Inflammatory macrophage treated with lipopolysaccharide for 4 hours (primary cell): ENCODE results near the gene NECAB2.

Experiments used
- DNase-seq: peaks from one replicate; pipeline ENCODE4 v3.0.0-alpha.2; 2020

Gene NECAB2

GRCh38 chr16:83967838-83968305, at the start of gene NECAB2:
TSS of gene NECAB2 (plus strand) at chr16:83968244. CDS start at chr16:83968649, 405 bp downstream.
- DNase-seq, result peak; percentile 43

GRCh38 chr16:83920894-83921491, 47.1 kb upstream of the NECAB2 start:
- no peak for DNase-seq

GRCh38 chr16:83923581-83924365, 44.3 kb upstream of the NECAB2 start:
- DNase-seq, result no peak

- DNase-seq, result no peak
Observed at GRCh38 chr16:83924686-83925085, 43.4 kb upstream of the NECAB2 start.

- DNase-seq, result no peak
Observed at GRCh38 chr16:83925095-83925905, 42.7 kb upstream of the NECAB2 start.

- DNase-seq, result no peak
Observed at GRCh38 chr16:83925957-83926725, 41.9 kb upstream of the NECAB2 start.

GRCh38 chr16:83926726-83927397, 41.2 kb upstream of the NECAB2 start:
- peak; percentile 27 for DNase-seq

GRCh38 chr16:83928341-83929055, 39.5 kb upstream of the NECAB2 start:
- DNase-seq, result no peak

GRCh38 chr16:83929811-83930555, 38.1 kb upstream of the NECAB2 start:
- no peak for DNase-seq

- DNase-seq, result no peak
Observed at GRCh38 chr16:83930730-83931500, 37.1 kb upstream of the NECAB2 start.

- no peak for DNase-seq
Observed at GRCh38 chr16:83931556-83931955, 36.5 kb upstream of the NECAB2 start.

- no peak for DNase-seq
Observed at GRCh38 chr16:83932304-83932703, 35.7 kb upstream of the NECAB2 start.

GRCh38 chr16:83932955-83933673, 34.9 kb upstream of the NECAB2 start:
- no peak for DNase-seq

- peak; percentile 25 for DNase-seq
Observed at GRCh38 chr16:83933885-83934683, 34.0 kb upstream of the NECAB2 start.

- DNase-seq, result no peak
Observed at GRCh38 chr16:83934684-83934977, 33.4 kb upstream of the NECAB2 start.

GRCh38 chr16:83935005-83935857, 32.8 kb upstream of the NECAB2 start:
- no peak for DNase-seq

GRCh38 chr16:83935858-83936255, 32.2 kb upstream of the NECAB2 start:
- DNase-seq, result no peak
